Stimulated activated CD4-positive, alpha-beta T cell treated with anti-CD3 and anti-CD28 coated beads, Interleukin-15, amount 100 ng/mL, for 24 hours (primary cell): ENCODE measurements around the gene FAIM2.

Source experiments
- DNase-seq: peaks from one replicate; pipeline ENCODE4 v3.0.0-alpha.2; 2020

Gene FAIM2

GRCh38 chr12:49939307-49939706 lies 35.6 kb upstream of the FAIM2 start:
- no peak for DNase-seq

DNA sequence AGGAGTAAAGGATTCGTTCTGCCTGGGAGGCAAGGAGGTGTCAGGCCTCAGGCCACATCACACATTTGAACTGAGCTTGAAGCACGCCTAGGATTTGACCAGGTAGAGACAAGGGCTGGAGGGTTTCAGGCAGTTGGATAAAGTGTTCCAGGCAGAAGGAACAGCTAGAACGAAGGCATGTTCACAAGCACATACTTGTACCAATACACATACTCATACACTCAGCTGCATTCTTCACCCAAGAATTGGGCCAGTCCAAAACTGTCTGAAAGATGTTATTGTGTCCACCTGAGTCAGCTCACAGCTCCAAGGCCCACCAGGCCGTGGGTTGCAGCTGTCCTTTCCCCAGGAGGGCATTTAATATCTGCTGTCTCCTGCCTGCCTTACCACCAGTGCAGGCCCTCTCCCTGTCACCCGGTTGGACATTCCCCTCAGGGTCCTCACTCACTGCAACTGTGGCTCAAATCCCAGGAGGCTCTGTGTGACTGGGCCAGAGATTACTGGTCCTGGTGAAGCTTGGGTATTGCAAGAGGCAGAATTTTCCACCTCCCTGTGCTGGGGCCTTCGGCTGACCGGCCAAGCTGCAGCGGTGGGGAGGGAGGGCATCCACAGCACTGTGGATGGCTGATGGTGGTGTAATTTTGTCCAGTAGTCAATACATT lies 34.1 kb upstream of the FAIM2 start:
- DNase-seq: no peak

DNA sequence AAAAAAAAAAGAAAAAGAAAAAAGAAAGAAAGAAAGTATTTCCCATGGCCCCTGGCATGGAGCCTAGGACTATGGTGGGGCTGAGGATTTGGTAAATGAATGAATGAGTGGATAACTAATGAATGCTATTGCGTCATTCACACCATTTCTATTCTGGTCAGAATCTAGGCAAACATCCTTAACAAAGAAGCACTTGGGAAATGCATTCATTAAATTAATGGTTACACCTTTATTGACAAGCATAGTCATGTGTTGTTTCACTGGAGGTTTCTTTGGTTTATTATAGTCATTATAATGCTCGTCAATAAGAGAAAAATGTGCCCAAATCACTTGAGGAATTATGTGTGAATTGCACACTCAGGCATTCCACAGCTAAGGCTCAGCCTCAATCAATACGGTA lies 33.2 kb upstream of the FAIM2 start:
- DNase-seq: no peak

- DNase-seq: no peak
Measured at GRCh38 chr12:49934505-49934904, 30.8 kb upstream of the FAIM2 start.

DNA sequence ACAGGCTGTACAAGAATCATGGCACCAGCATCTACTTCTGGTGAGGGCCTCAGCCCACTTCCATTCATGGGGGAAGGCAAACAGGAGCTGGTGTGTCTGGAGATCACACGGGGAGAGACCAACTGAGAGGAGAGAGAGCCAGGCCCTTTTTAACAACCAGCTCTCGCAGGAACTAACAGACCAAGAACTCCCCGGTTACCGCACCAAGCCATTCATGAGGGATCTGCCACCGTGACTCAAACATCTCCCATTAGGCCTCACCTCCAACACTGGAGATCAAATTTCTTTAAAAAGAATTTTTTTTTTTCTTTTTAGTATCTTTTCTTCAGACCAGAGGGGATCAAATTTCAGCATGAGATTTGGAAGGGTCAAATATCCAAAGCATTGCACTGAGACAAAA lies 30.1 kb upstream of the FAIM2 start:
- no peak for DNase-seq

GRCh38 chr12:49932533-49933130 lies 28.9 kb upstream of the FAIM2 start:
- DNase-seq: no peak

DNA sequence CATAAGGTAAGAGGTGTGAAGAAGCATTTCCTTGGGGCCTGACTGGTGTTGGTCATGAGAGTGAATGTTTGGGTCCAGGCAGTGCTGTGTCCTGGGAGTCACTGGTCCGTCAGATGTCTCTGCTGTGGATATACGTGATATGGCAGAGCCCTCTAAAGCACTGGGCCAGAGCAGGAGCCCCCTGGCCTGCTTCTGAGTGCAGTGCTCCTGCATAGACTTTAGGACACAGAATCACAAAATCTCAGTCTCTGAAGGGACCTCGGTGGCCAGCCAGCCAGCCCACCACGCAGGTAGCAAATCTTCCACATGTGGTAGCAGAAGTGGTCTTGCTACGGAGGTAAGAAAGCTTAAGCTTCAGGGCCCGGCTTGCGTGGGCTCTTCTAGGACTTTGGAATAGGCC lies 28.3 kb upstream of the FAIM2 start:
- DNase-seq: no peak

DNA sequence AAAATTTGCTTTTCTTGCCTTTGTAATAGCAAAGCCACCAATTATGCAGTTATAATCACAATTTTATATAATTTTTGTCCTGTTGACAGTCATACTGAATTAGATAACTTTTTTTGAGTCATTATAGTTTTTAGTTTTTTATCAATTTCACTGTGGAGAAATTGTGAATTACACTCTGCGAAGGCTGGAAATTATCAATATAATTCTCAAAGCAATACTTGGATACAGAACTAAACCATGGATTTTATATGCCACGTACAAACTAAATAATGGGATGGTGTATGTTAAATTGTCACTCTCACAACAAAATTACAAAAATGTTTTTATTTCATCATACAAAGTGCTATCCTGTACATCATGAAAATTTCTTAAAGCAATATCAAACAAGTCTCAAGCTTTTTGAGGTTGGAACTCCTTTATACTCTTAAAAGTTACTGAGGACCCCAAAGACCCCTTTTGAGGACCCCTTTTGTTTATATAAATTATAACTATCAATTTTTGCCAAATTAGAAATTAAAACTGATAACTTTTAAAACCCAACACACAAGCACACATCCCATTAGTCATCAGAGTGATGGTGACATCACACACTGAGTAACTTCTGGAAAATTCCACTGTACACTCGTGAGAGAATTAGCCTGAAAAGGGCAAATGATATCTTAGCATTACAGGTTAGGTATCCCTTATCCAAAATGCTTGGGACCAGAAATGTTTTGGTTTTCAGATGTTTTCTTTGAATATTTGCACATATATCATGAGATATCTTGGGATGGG lies 27.0 kb upstream of the FAIM2 start:
- DNase-seq: no peak

DNA sequence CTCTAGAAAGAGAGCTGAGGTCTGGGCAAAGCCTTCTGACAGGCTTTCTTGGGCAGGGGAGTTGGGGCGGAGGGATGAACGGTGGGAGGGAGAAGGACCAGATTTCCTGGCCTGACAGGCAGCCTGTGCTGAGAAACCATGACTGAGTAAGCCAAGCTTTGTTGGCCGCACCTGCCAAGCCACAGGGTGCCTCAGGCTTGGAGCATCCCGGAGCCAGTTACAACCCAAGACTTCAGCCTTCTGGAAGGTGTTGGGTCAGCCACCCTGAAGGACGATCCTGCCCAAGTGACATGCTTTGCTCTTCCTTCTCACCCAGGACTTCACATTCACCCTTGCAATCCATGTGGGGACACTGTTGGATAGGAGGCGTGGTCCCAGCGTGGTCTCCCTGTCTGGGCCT lies 25.9 kb upstream of the FAIM2 start:
- DNase-seq: no peak

DNA sequence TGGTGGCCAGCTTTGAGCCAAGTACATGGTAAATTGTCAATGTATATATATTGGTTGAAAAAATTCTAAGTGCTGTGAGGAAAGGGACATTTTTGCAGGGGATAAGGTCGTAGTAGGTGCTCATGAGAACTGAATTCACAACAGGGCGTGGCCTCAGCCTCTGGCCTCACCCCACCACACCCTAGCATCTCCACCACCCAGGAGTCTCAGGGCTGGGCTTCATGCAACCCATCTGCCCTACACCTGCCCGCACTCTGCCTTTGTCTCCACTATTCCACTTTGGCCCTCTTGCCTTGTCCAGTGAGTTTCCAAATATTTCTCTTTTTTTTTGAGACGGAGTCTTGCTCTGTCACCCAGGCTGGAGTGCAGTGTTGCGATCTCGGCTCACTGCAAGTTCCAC lies 24.8 kb upstream of the FAIM2 start:
- DNase-seq: no peak

- no peak for DNase-seq
Measured at GRCh38 chr12:49925433-49926204, 21.9 kb upstream of the FAIM2 start.

DNA sequence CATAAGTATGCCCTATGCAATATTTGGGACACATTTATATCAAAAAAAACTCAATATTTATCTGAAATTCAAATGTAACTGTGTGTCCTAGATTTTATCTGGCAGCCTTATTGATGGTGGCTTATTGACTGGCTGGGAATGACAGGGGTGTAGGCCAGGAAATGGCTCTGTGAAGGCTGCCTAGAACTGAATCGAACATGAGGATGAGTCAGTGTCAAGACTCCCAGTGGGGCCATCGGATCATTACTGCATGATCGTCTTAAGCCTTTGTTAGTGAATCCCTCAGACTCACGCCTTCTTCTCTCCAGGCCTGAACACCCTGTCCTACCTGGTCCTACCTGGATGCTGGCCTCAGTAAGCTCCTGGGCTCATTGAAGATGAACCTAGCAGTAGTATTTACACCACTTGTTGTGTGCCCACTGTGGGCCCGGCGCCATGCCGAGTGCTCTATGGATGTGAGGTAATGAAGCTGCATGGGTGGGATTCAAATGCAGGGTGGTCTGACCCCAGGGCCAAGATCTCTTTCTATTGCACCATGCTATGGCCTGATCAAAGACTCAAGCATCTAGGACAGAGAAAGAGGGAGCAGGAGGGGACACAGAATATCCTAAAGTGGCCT lies 21.0 kb upstream of the FAIM2 start:
- DNase-seq: no peak

DNA sequence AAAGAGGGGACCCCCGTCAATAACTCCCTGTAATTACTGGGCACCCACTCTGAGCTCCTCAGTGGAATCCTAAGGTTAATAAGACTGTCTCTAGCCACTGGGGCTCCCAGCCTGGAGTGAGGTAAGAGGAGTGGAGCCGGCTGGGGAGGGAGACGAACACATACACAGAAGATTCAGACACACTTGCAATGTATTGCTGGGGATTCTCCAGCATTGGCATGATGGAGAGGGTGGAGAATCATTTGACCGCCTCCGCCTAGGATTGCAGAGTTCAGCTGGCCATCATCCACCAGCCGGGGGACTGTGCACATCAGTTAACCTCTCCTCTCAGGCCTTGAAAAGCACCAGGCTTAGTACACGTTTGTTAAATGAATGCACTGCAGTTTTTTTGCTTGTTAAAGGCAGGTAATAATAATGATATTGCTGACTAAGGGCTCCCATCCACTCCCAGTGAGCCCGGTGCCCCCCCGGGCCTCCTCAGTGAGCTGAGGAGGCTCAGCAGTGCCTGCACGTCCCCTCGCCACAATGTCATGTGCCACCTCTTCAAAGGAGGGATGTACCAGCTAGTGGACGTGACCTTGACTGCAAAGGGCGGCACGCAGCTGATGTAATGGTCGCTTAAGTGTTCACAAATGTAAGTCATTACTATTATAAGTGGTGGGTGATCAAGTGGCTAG lies 20.3 kb upstream of the FAIM2 start:
- DNase-seq: no peak

- DNase-seq: no peak
Measured at GRCh38 chr12:49923035-49923644, 19.4 kb upstream of the FAIM2 start.

DNA sequence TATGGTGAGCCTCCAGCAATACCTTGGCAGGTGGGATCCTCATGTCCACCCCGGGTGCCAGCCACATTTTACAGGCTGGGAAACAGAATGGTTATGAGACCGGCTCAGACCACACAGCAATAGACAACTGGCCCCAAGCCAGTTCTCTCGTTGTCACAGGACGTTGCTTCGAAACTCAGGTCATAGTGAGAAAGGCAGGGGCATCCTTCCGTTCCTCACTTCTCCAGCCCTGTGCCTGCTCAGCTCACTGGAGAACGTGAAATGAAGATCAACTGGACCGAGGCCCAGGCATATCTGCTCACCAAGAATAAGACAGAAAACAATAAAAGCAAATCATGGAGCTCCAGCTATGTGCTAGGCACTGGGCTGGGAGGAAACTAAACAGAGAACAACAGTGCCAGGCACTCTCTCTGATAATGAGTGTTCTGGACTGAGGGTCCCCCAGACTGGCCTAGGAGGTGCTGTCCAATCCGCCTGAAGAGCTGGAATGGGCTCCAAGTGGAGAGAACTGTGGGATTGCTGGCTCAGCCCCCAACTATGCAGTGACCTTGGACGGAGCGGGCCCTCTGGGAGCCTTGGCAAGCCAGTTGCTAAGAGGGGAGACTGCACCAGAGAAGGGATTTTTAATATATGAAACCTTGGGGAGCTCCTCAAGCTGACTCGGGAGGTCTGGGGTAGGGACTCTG lies 18.8 kb upstream of the FAIM2 start:
- DNase-seq: no peak

DNA sequence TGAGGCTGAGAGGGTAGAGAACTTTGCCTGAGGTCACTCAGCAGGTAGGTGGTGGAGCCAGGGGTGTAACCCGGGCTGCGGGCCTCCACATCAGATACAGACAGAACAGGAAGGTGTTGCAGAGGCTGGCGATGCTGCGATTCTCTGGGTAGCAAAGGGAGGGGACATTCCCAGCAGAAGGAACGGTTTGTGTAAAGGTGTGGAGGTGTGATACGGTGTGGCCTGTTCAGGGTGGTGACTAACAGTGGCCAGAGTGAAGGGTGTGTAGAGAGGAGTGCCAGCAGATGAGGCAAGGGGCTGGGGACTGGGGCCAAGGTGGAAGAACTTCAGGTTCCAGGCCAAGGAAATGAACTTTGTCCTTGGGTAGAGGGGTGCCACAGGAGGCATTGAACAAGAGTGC lies 18.2 kb upstream of the FAIM2 start:
- no peak for DNase-seq

DNA sequence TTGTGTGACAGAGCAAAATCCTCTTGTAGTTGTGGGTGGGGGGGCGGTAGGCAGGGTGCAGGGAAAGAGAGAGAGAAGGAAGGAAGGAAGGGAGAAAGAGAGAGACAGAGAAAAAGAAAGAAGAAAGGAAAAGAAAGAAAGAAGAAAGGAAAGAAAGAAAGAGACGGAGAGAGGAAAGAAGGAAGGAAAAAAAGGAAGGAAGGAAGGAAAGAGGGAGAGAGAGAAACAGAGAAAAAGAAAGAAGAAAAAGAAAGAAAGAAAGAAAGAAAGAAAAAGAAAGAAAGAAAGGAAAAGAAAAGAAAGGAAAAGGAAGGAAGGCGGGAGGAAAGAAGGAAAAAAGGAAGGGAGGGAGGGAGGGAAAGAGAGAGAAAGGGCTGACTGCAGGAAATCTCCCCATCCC lies 17.6 kb upstream of the FAIM2 start:
- DNase-seq: no peak

DNA sequence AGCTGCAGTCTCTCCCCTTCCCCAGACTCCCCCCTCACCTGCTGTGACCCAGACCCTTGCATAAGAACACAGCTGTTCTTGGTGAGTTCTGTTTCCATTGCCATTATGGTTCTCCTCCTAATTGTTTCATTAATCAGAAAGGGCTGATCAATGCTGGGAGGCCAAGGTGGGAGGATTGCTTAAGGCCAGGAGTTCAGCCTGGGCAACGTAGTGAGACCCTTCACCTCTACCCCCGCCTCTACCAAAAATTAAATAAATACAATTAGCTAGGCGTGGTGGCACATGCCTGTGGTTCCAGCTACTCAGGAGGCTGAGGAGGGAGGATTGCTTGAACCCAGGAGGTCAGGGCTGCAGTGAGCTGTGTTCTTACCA lies 17.2 kb upstream of the FAIM2 start:
- DNase-seq: no peak

GRCh38 chr12:49920241-49920914 lies 16.7 kb upstream of the FAIM2 start:
- no peak for DNase-seq

DNA sequence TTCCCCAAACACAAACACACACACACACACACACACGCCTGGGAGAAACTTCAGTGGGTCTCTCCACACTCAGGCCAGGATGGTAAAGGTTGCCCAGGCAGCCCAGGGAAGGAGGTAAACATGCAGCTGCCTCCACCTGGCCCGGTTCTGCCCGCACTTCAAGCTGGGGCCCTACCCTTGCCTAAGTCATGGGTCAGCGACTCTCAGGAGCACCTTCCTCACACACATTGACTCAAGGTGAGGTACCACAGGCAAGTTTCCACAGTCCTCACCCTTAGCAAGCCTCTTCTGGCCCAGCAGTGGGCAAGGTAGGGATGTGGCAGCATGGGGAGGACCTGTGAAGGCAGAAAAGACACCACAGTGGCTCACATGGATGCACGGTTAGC lies 14.1 kb upstream of the FAIM2 start:
- no peak for DNase-seq
